HepG2 (cell line): ENCODE results near the gene MBOAT7. TPM values are rescaled to one million over a fixed set of nuclear protein-coding genes. Genes with fewer than 3 reads are reported as not detected.

Source experiments
- ATAC-seq: fragments of 200-7000 bp; cut with Tn5 transposase; 3 replicates; pipeline ENCODE4 v1.9.1; 2020; ENCODE audit warnings: mild to moderate bottlenecking, moderate library complexity
- BruUV-seq: library from RNA; stranded (reverse); fragments of 400-500 nt; replicated peaks from 2 replicates; lab custom pipeline; 2021; lab: Mats Ljungman, UMichigan
- CTCF ChIA-PET: fragments of 300-600 bp; formaldehyde crosslinking; extraction: SDS; loops from one replicate; lab custom pipeline; 2021; ENCODE audit warnings: low total read pairs, inconsistent platforms, low intra/inter-chr PET ratio; lab: Yijun Ruan, JAX
- POLR2A ChIA-PET: fragments of 350-600 bp; sonication (Branson Sonifier 250); formaldehyde crosslinking; loops from one replicate; lab custom pipeline; 2020; ENCODE audit warnings: antibody characterized with exemption, inconsistent platforms; lab: Yijun Ruan, JAX
- DNase-seq: peaks from one replicate; pipeline ENCODE4 v3.0.0-alpha.2; 2015; ENCODE audit warnings: low spot score
- FAIRE-seq: peaks from 3 replicates; lab custom pipeline; 2011; peaks lifted over from hg19 to GRCh38; lab: Jason Lieb, UNC
- H2AFZ ChIP-seq: one replicate; pipeline ENCODE4 v1.6.1; 2011; ENCODE audit warnings: low read length, inconsistent platforms
- H3K27ac ChIP-seq: fragments of 300-600 bp; 3 replicates; pipeline ENCODE4 v1.8.0; 2011; ENCODE audit warnings: mixed run types, mild to moderate bottlenecking, mixed read lengths, low read length, inconsistent platforms; ENCODE audit not compliant: insufficient read depth; ENCODE audit errors: extremely low read length
- H3K27me3 ChIP-seq, 2 experiments: fragments of 200-600 bp in 1 of 2; 2 replicates in 1 of 2; 3 replicates in 1 of 2; pipeline versions ENCODE4 v1.6.0 to v1.8.0; 2011; ENCODE audit warnings: low read length in 2 of 2, mild to moderate bottlenecking in 2 of 2, moderate library complexity in 2 of 2, inconsistent platforms in 1 of 2; ENCODE audit not compliant: insufficient read depth in 2 of 2, control insufficient read depth in 1 of 2
- H3K36me3 ChIP-seq, 2 experiments: fragments of 200-600 bp in 1 of 2; replicated peaks in 1 of 2; 2 replicates in 1 of 2; 3 replicates in 1 of 2; pipeline versions ENCODE4 v1.5.1 to v1.8.0; 2011; ENCODE audit warnings: low read length in 2 of 2, inconsistent platforms in 1 of 2; ENCODE audit not compliant: insufficient read depth in 2 of 2, control insufficient read depth in 1 of 2
- H3K4me1 ChIP-seq: 2 replicates; pipeline ENCODE4 v1.5.1; 2012; ENCODE audit warnings: low read length, inconsistent platforms; ENCODE audit not compliant: insufficient read depth
- H3K4me2 ChIP-seq: 2 replicates; pipeline ENCODE4 v1.6.0; 2011; ENCODE audit warnings: low read depth, low read length, inconsistent platforms
- H3K4me3 ChIP-seq, 3 experiments: fragments of 200-600 bp in 1 of 3; sonication (generic), shearing (Covaris generic) in 1 of 3; replicated peaks in 1 of 3; 2 replicates each; pipeline ENCODE4 v1.5.1; 2011 to 2016; ENCODE audit warnings: low read length in 3 of 3, inconsistent platforms in 2 of 3, low read depth in 2 of 3, mild to moderate bottlenecking in 2 of 3, control low read depth in 1 of 3, mixed read lengths in 1 of 3; ENCODE audit not compliant: insufficient read depth in 1 of 3
- H3K79me2 ChIP-seq: one replicate; pipeline ENCODE4 v1.6.1; 2011; ENCODE audit warnings: low read length, inconsistent platforms; ENCODE audit not compliant: insufficient read depth
- H3K9ac ChIP-seq: 2 replicates; pipeline ENCODE4 v1.6.0; 2011; ENCODE audit warnings: mild to moderate bottlenecking, low read depth, low read length, inconsistent platforms; ENCODE audit not compliant: insufficient read depth
- H3K9me3 ChIP-seq: 2 replicates; pipeline ENCODE4 v1.5.1; 2012; ENCODE audit warnings: mild to moderate bottlenecking, low read length
- H4K20me1 ChIP-seq: 2 replicates; pipeline ENCODE4 v1.6.0; 2011; ENCODE audit warnings: inconsistent platforms, mild to moderate bottlenecking, low read length, moderate library complexity; ENCODE audit not compliant: insufficient read depth
- GLMP ChIP-seq: sonication (generic); formaldehyde crosslinking; IDR thresholded peaks from 2 replicates; pipeline ENCODE4 v1.9.0; 2021; ENCODE audit warnings: missing genetic modification reagents, mild to moderate bottlenecking, borderline replicate concordance
- KDM4B ChIP-seq: sonication (generic); formaldehyde crosslinking; IDR thresholded peaks from 2 replicates; pipeline ENCODE4 v1.4.0; 2020; ENCODE audit warnings: missing genetic modification reagents
- TARDBP ChIP-seq: sonication (generic); formaldehyde crosslinking; IDR thresholded peaks from 2 replicates; pipeline ENCODE4 v1.8.0; 2022; ENCODE audit warnings: mild to moderate bottlenecking, missing genetic modification reagents
- ZNF225 ChIP-seq: sonication (generic); formaldehyde crosslinking; IDR thresholded peaks from 2 replicates; pipeline ENCODE4 v1.4.0; 2020; ENCODE audit warnings: mild to moderate bottlenecking, missing genetic modification reagents
- ZNF331 ChIP-seq: sonication (generic); formaldehyde crosslinking; IDR thresholded peaks from 2 replicates; pipeline ENCODE4 v1.4.0; 2020; ENCODE audit warnings: missing genetic modification reagents
- ZNF362 ChIP-seq: sonication (generic); formaldehyde crosslinking; IDR thresholded peaks from 2 replicates; pipeline ENCODE4 v1.4.0; 2020; ENCODE audit warnings: missing genetic modification reagents, mild to moderate bottlenecking, borderline replicate concordance
- ZNF510 ChIP-seq: sonication (generic); formaldehyde crosslinking; IDR thresholded peaks from 2 replicates; pipeline ENCODE4 v1.4.0; 2020; ENCODE audit warnings: low read depth, mild to moderate bottlenecking, missing genetic modification reagents
- ZNF639 ChIP-seq: conservative IDR thresholded peaks from 2 replicates; pipeline ENCODE4 v1.6.1; 2018; ENCODE audit warnings: missing genetic modification reagents
- WGBS: methylation state at CpG from one replicate; pipeline ENCODE4 v1.1.6; 2017; ENCODE audit warnings: low lambda C conversion rate; 5-methylcytosine and 5-hydroxymethylcytosine counted together
- in situ Hi-C: cut with HindIII; loops from 2 replicates; pipeline ENCODE4 v1.10.0; 2017; ENCODE audit warnings: low pct_unique_long_range_greater_than_20kb; ENCODE audit not compliant: extremely low pct_ligation_motif_present
- intact Hi-C: fragments of 100-400 bp; cut with micrococcal nuclease; formaldehyde crosslinking; loops from one replicate; pipeline ENCODE4 v1.10.0; 2022; ENCODE audit not compliant: unreplicated experiment
- polyA plus RNA-seq, 8 experiments: library from polyadenylated mRNA; depleted of rRNA in 3 of 8; stranded (reverse) in 7 of 8; unstranded in 1 of 8; fragments of >200 nt; fragmentation: Illumina TruSeq in 4 of 8; extraction: Trizol in 4 of 8; gene quantifications; 2 replicates each; pipeline versions ENCODE4 v1.2.1 to v1.2.3, GENCODE V29; 2011 to 2016; ENCODE audit warnings: low read depth in 4 of 8, missing spikeins in 1 of 8, mixed read lengths in 1 of 8; ENCODE audit not compliant: insufficient read depth in 1 of 8
- total RNA-seq, 5 experiments: library from RNA; depleted of rRNA; stranded (reverse); fragments of >200 nt; fragmentation: Illumina TruSeq; extraction: Trizol; gene quantifications; 2 replicates each; pipeline ENCODE4 v1.2.3, GENCODE V29; 2016; ENCODE audit warnings: low read depth in 1 of 5

MBOAT7 gene
- total and polyA plus RNA-seq, 2 of the 13 experiments (the other 11 are each of a cell fraction or from before 2014, with no cell fraction given) = 22.2 to 25.5 TPM

GRCh38 chr19:54206831-54207177 is 17.4 kb upstream of the MBOAT7 start:
- peaks cover 100% of the 10 kb centered on the region for H3K4me1 ChIP-seq
- FAIRE-seq (no peak), ATAC-seq (no peak), DNase-seq (no peak)
- no TSS peak for BruUV-seq
- ChIA-PET POLR2A (interaction anchor here (8.7 kb wide), 1 partner anchor 16 kb away, joined by 306 read pairs; the partner anchor contains the start of genes MBOAT7 and TSEN34), CTCF (no interaction called here)
- no peak overlapping the region for H3K4me2 ChIP-seq
- H3K27ac ChIP-seq = no peak overlapping the region
- peaks cover 20 to 62% of the 10 kb centered on the region in 2 experiments for H3K36me3 ChIP-seq
- peaks cover 44% of the 10 kb centered on the region for H3K79me2 ChIP-seq
- H3K9ac ChIP-seq = no peak overlapping the region
- H3K9me3 ChIP-seq = no peaks in the 10 kb centered on the region
- peaks cover 74% of the 10 kb centered on the region for H4K20me1 ChIP-seq
- intact Hi-C loops = no loop called here
- no peak overlapping the region for H3K4me3 ChIP-seq
- WGBS = 84% methylated on average over 10 of the region's 13 CpGs
- H2AFZ ChIP-seq = no peak overlapping the region
- TF ChIP-seq ZNF225 (no peak), ZNF331 (CRISPR knock-in tag) (no peak), ZNF639 (CRISPR knock-in tag) (no peak), GLMP (CRISPR knock-in tag) (no peak), KDM4B (no peak), ZNF510 (CRISPR knock-in tag) (no peak), ZNF362 (CRISPR knock-in tag) (no peak), TARDBP (CRISPR knock-in tag) (no peak)
- H3K27me3 ChIP-seq = no peaks in the 10 kb centered on the region
- in situ Hi-C loops = no loop called here
